Measurements from ENCODE around the gene FOXB1. TPM values are rescaled to one million over a fixed set of nuclear protein-coding genes. Genes with fewer than 3 reads are reported as not detected.

Gene FOXB1
- total and polyA plus RNA-seq, 4 donors: 0.02 TPM; not detected in 3

DNA sequence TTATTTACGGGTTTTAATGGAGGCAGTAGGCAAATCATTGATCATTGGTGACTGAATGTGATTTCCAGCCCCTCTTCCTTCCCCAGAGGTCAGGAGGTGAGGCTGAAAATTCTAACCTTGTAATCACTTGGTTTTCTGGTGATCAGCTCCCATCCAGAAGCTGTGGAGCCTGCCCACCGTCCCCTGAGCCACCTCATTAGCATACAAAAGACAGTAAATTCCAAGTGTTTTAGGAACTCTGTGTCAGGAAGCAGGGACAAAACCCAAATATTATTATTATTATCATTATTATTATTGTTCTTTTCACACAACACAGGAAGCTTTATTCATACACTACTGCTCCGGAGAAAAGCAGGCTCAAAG lies 18.2 kb downstream of the FOXB1 start:
- 57 to 80% methylated on average over 3 of the region's 3 CpGs for WGBS, 2 donors
- peaks cover 3 to 7% (median 5%) of the 10 kb centered on the region in 3 donors for H3K27me3 ChIP-seq (ENCODE audit: control insufficient read depth in 3 of 3, insufficient read depth in 3 of 3, low read length in 2 of 3)
- H3K36me3 ChIP-seq (ENCODE audit: control insufficient read depth in 4 of 4, insufficient read depth in 4 of 4, low read length in 4 of 4): no peaks in the 10 kb centered on the region
- H3K27ac ChIP-seq (ENCODE audit: low read depth in 1 of 2, low read length in 1 of 2): no peak overlapping the region
- no peak overlapping the region for H3K4me3 ChIP-seq
- H3K4me1 ChIP-seq (ENCODE audit: control insufficient read depth in 5 of 5, insufficient read depth in 5 of 5, low read length in 5 of 5): no peaks in the 10 kb centered on the region
- no peak overlapping the region for H3K9ac ChIP-seq (ENCODE audit: insufficient read depth in 1 of 2, low read length in 2 of 2)
- TF ChIP-seq, protein P1, sequence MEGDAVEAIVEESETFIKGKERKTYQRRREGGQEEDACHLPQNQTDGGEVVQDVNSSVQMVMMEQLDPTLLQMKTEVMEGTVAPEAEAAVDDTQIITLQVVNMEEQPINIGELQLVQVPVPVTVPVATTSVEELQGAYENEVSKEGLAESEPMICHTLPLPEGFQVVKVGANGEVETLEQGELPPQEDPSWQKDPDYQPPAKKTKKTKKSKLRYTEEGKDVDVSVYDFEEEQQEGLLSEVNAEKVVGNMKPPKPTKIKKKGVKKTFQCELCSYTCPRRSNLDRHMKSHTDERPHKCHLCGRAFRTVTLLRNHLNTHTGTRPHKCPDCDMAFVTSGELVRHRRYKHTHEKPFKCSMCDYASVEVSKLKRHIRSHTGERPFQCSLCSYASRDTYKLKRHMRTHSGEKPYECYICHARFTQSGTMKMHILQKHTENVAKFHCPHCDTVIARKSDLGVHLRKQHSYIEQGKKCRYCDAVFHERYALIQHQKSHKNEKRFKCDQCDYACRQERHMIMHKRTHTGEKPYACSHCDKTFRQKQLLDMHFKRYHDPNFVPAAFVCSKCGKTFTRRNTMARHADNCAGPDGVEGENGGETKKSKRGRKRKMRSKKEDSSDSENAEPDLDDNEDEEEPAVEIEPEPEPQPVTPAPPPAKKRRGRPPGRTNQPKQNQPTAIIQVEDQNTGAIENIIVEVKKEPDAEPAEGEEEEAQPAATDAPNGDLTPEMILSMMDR (IDR thresholded peaks at IDR 0.05; ENCODE audit: control extremely low read depth, extremely low read depth): no peak
- DNase-seq (no peak), ATAC-seq (ENCODE audit: insufficient read depth, low FRiP score) (no peak)
- peaks cover 0 to 6% (median 0%) of the 10 kb centered on the region in 4 donors for H3K9me3 ChIP-seq (ENCODE audit: control insufficient read depth in 4 of 4, insufficient read depth in 3 of 4, low read length in 3 of 4)

DNA sequence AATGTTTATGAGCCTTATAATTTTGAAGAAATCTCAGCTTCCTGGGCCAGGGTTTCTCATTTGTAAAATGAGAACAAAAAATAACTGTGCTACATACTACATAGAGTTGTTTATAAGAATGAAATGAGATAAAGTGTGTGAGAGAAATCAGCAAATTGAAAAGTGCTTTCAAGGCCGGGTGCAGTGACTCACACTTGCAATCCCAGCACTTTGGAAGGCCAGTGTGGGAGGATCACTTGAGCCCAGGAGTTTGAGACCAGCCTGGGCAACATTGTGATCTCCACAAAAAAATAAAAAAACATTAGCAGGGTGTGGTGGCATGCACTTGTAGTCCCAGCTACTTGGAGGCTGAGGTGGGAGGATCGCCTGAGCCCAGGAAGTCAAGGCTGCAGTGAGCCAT lies 22.4 kb downstream of the FOXB1 start:
- no peak for DNase-seq
- Histone ChIP-seq H3K4me1 (ENCODE audit: control insufficient read depth in 5 of 5, insufficient read depth in 5 of 5, low read length in 5 of 5) (no peaks in the 10 kb centered on the region), H3K36me3 (ENCODE audit: control insufficient read depth in 4 of 4, insufficient read depth in 4 of 4, low read length in 4 of 4) (no peaks in the 10 kb centered on the region), H3K9me3 (ENCODE audit: control insufficient read depth in 4 of 4, insufficient read depth in 3 of 4, low read length in 3 of 4) (peaks cover 0 to 2% (median 0%) of the 10 kb centered on the region in 4 donors), H3K27me3 (ENCODE audit: control insufficient read depth in 3 of 3, insufficient read depth in 3 of 3, low read length in 2 of 3) (peaks cover 3 to 5% (median 3%) of the 10 kb centered on the region in 3 donors), H3K4me3 (no peak overlapping the region), H3K9ac (ENCODE audit: insufficient read depth in 1 of 2, low read length in 2 of 2) (no peak overlapping the region), H3K27ac (ENCODE audit: low read depth in 1 of 2, low read length in 1 of 2) (no peak overlapping the region)
- TF ChIP-seq, protein P1 (IDR thresholded peaks at IDR 0.05; ENCODE audit: control extremely low read depth, extremely low read depth): no peak
- ATAC-seq (ENCODE audit: insufficient read depth, low FRiP score): no peak
- WGBS, 2 donors: 73 to 74% methylated on average over 2 of the region's 2 CpGs

DNA sequence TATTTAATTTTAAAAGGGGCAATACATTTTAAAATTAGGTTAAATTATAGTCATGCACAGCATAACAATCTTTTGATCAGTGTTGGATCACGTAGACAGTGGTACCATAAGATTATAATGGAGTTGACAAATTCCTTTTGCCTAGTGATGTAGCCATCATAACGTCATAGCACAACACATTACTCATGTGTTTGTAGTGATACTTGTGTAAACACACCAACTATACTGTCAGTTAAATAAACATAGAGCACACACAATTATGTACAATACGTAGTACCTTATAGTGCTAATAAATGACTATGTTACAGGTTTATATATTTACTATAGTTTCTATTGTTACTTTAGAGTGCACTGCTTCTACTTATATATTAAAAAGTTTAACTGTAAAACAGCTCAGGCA lies 31.2 kb downstream of the FOXB1 start:
- no peak for ATAC-seq (ENCODE audit: insufficient read depth, low FRiP score)
- Histone ChIP-seq H3K4me1 (ENCODE audit: control insufficient read depth in 5 of 5, insufficient read depth in 5 of 5, low read length in 5 of 5) (peaks cover 0 to 4% (median 0%) of the 10 kb centered on the region in 5 donors), H3K4me3 (no peak overlapping the region), H3K27me3 (ENCODE audit: control insufficient read depth in 3 of 3, insufficient read depth in 3 of 3, low read length in 2 of 3) (peaks cover 0 to 4% (median 0%) of the 10 kb centered on the region in 3 donors), H3K9me3 (ENCODE audit: control insufficient read depth in 4 of 4, insufficient read depth in 3 of 4, low read length in 3 of 4) (peaks cover 0 to 2% (median 0%) of the 10 kb centered on the region in 4 donors), H3K27ac (ENCODE audit: low read depth in 1 of 2, low read length in 1 of 2) (no peak overlapping the region), H3K9ac (ENCODE audit: insufficient read depth in 1 of 2, low read length in 2 of 2) (no peak overlapping the region), H3K36me3 (ENCODE audit: control insufficient read depth in 4 of 4, insufficient read depth in 4 of 4, low read length in 4 of 4) (no peaks in the 10 kb centered on the region)
- no peak for DNase-seq
- 65 to 71% methylated on average over 3 of the region's 3 CpGs for WGBS, 2 donors
- TF ChIP-seq, protein P1 (IDR thresholded peaks at IDR 0.05; ENCODE audit: control extremely low read depth, extremely low read depth): no peak

DNA sequence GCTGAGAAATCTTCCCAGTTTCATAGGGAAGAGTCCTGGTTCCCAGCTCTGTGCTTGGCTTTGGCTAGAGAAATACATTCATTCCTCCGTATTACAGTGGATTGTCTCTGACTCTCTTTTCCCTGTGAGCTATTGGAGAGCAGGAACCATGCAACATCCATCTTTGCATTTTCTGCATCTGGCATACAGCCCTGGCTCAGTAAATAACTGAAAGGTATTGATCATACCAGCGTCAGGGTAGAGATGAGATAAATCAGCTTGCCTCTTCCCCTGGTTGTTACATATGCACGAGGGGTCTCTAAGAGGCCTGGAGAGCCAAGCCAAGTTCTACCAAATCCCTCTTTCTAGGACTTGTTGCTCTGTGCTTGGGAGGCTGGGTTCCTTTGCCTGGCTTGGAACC lies 35.2 kb downstream of the FOXB1 start:
- Histone ChIP-seq H3K27ac (ENCODE audit: low read depth in 1 of 2, low read length in 1 of 2) (no peak overlapping the region), H3K9ac (ENCODE audit: insufficient read depth in 1 of 2, low read length in 2 of 2) (no peak overlapping the region), H3K9me3 (ENCODE audit: control insufficient read depth in 4 of 4, insufficient read depth in 3 of 4, low read length in 3 of 4) (no peaks in the 10 kb centered on the region), H3K36me3 (ENCODE audit: control insufficient read depth in 4 of 4, insufficient read depth in 4 of 4, low read length in 4 of 4) (no peaks in the 10 kb centered on the region), H3K4me1 (ENCODE audit: control insufficient read depth in 5 of 5, insufficient read depth in 5 of 5, low read length in 5 of 5) (peaks cover 0 to 4% (median 0%) of the 10 kb centered on the region in 5 donors), H3K4me3 (no peak overlapping the region), H3K27me3 (ENCODE audit: control insufficient read depth in 3 of 3, insufficient read depth in 3 of 3, low read length in 2 of 3) (peaks cover 0 to 14% (median 0%) of the 10 kb centered on the region in 3 donors)
- TF ChIP-seq, protein P1 (IDR thresholded peaks at IDR 0.05; ENCODE audit: control extremely low read depth, extremely low read depth): no peak
- no peak for DNase-seq
- ATAC-seq (ENCODE audit: insufficient read depth, low FRiP score): no peak
- 76 to 88% methylated on average over 3 of the region's 3 CpGs for WGBS, 2 donors
